AG04449 (cell line): ENCODE measurements around the gene ZBTB24.

Experiments used
- CTCF ChIA-PET: fragments of 350-600 bp; formaldehyde crosslinking; extraction: SDS; loops from one replicate; lab custom pipeline; 2021; ENCODE audit warnings: antibody characterized with exemption; lab: Yijun Ruan, JAX
- POLR2A ChIA-PET: fragments of 400-600, 350-600 bp; formaldehyde crosslinking; extraction: SDS; loops from one replicate; lab custom pipeline; 2020; ENCODE audit warnings: antibody characterized with exemption, inconsistent platforms; lab: Yijun Ruan, JAX
- DNase-seq: peaks from one replicate; pipeline ENCODE4 v3.0.0-alpha.2; 2010; ENCODE audit warnings: low read depth, low spot score
- H3K4me3 ChIP-seq: 2 replicates; pipeline ENCODE4 v1.5.1; 2011; ENCODE audit warnings: low read depth, mild to moderate bottlenecking, control low read depth, low read length
- TF ChIP-seq, protein P1 (sequence below): IDR thresholded peaks from one replicate; pipeline ENCODE4 v1.5.1; 2011; ENCODE audit warnings: mild to moderate bottlenecking, moderate library complexity, low read length, control low read depth, inconsistent platforms; ENCODE audit not compliant: insufficient read depth; ENCODE audit errors: missing control alignments

The ZBTB24 gene

DNA sequence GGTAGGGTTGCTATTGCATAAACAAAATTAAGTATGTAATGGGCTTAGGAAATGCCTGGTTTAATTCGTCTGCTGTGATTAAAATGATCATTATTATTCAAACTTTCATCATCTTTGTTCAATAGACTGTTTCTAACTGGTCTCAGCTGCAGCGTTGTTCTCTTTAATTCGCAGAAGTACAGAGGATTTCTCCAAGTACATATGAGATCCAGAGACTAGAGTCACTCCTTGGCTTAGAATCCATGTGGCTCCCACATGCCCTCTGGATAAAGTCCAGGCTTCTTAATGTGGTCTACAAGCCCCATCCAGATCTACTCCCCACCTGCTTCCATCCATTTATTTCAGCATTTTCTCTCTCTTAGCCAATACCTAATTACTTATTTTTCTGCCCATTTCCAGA lies 1.1 kb upstream of the ZBTB24 start:
- no peak overlapping the region for H3K4me3 ChIP-seq
- POLR2A ChIA-PET: no interaction called here
- no peak for DNase-seq
- TF ChIP-seq, protein P1, sequence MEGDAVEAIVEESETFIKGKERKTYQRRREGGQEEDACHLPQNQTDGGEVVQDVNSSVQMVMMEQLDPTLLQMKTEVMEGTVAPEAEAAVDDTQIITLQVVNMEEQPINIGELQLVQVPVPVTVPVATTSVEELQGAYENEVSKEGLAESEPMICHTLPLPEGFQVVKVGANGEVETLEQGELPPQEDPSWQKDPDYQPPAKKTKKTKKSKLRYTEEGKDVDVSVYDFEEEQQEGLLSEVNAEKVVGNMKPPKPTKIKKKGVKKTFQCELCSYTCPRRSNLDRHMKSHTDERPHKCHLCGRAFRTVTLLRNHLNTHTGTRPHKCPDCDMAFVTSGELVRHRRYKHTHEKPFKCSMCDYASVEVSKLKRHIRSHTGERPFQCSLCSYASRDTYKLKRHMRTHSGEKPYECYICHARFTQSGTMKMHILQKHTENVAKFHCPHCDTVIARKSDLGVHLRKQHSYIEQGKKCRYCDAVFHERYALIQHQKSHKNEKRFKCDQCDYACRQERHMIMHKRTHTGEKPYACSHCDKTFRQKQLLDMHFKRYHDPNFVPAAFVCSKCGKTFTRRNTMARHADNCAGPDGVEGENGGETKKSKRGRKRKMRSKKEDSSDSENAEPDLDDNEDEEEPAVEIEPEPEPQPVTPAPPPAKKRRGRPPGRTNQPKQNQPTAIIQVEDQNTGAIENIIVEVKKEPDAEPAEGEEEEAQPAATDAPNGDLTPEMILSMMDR: no peak
- CTCF ChIA-PET: no interaction called here

- POLR2A ChIA-PET: no interaction called here
- CTCF ChIA-PET: no interaction called here
- peak overlapping the region; percentile 54 for H3K4me3 ChIP-seq
Observed at GRCh38 chr6:109483735-109484057, 677 bp upstream of the ZBTB24 start.

DNA sequence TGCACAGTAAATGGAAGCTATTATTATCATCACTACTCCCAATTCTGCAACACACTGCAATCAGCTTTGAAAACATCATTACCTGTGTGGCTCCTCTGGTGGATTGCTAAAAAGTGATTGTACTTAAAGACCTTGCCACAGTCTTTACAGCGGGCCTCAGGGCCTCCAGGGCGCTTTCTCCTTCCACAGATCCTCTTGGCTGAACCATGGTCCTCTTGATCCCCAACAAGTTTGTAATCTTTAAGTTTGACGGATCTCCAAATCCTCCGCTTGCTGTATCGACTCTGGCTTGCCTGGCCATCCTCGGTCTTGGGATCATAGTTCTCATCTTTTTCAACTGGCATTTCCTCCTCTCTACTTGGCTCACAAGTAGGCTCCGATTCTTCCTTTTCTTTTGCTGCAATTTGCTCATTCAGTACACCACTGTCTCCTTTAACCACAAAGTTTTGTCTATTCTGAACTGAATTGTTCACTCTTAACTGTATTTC lies 2.0 kb downstream of the ZBTB24 start:
- ChIA-PET POLR2A (no interaction called here), CTCF (interaction anchor here (0.6 kb wide), 1 partner anchor 98 kb away, joined by 3 read pairs; no protein-coding TSS in a partner anchor)

More at GRCh38 chr6:109483735-109484057, 677 bp upstream of the ZBTB24 start:
- no peak for DNase-seq
- TF ChIP-seq, protein P1: no peak

DNA sequence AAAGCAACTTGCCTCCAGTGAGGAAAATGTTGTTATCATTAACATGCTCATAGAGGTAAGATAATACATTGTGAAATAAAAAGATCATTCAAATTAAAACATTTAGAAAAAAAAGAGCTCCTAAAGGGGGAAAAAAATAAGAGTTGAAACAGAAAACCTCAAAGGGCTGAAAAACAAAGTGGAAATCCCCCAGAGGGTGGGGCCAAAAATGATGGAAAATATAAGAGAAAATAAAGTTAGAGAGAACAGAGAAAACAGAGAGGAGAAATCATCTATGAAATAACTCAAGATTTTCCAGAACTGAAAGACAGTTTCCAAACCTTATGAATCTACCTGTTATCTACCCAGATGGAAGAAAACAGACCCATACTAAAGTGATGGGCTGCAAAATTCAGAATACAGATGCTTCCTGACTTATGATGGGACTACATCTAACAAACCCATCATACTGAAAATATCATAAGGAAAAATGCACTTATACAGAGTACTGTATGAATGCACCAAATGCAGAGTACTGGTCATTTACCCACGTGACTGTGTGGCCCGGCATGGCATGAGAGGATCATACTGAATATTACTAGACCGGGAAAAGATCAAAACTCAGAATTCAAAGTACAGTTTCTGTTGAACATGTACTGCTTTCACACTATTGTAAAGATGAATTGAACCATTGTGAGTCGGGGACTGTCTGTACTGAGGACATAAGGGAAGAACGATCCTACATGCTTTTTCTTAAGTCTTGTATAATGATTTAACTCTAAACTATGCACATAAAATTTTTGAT lies 4.0 kb downstream of the ZBTB24 start:
- no peak for DNase-seq
- TF ChIP-seq, protein P1: no peak
- no peak overlapping the region; the same call in 1 of the 2 replicates for H3K4me3 ChIP-seq
- CTCF ChIA-PET: interaction anchor here (0.7 to 1.9 kb wide), 2 partner anchors 15 to 19 kb away, joined by 3 to 4 read pairs; no protein-coding TSS in a partner anchor
- POLR2A ChIA-PET: interaction anchor here (0.7 kb wide), 1 partner anchor 863 kb away, joined by 4 read pairs; no protein-coding TSS in a partner anchor

More for the DNA sequence above, 2.0 kb downstream of the ZBTB24 start:
- TF ChIP-seq, protein P1: no peak
- H3K4me3 ChIP-seq: no peak overlapping the region
- DNase-seq: no peak

DNA sequence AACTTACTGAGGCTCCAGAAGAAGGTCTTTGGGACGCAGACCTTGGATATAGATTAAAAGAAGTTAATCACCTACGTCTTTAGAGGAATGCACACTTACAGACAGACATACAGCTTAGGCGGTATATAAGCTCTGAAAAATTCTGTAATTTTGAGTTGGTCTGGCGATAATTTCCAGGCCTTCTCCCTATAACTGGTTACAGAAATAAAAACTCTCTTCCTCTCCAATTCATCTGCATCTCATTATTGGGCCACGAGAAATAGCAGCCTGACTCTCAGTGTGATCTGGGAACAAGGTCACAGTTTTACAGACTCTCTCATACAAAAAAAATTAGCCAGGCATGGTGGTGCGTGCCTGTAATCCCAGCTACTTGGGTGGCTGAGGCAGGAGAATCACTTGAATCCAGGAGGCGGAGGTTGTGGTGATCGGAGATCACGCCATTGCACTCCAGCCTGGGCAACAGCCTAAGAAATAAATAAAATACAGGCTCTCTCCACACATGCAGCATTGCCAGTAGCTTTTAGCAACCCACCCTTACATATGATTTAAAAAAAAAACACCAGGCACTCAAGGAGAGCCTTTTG lies 4.7 kb downstream of the ZBTB24 start:
- TF ChIP-seq, protein P1: no peak
- no peak overlapping the region for H3K4me3 ChIP-seq
- DNase-seq: no peak
- ChIA-PET POLR2A (interaction anchor here (0.7 kb wide), 1 partner anchor 863 kb away, joined by 4 read pairs; no protein-coding TSS in a partner anchor), CTCF (interaction anchor here (0.7 to 1.9 kb wide), 2 partner anchors 15 to 18 kb away, joined by 3 to 4 read pairs; no protein-coding TSS in a partner anchor)

- TF ChIP-seq, protein P1: no peak
- DNase-seq: no peak
- ChIA-PET POLR2A (no interaction called here), CTCF (interaction anchor here (1.9 kb wide), 1 partner anchor 14 kb away, joined by 4 read pairs; no protein-coding TSS in a partner anchor)
- no peak overlapping the region for H3K4me3 ChIP-seq
Observed at GRCh38 chr6:109477725-109478124, 5.3 kb downstream of the ZBTB24 start.
